Right ventricle myocardium superior (tissue), 1 donor: ENCODE data around the gene CENPP. TPM values are rescaled to one million over a fixed set of nuclear protein-coding genes. Genes with fewer than 3 reads are reported as not detected.

Source experiments
- ATAC-seq: fragments of 200-7000 bp; cut with Tn5 transposase; one replicate; pipeline ENCODE4 v1.9.1; 2020; ENCODE audit warnings: mild to moderate bottlenecking; ENCODE audit not compliant: poor library complexity
- DNase-seq: peaks from one replicate; pipeline ENCODE4 v3.0.0-alpha.2; 2020
- intact Hi-C: fragments of 100-400 bp; cut with DNase I; formaldehyde crosslinking; loops from one replicate; pipeline ENCODE4 v1.11.2; 2022
- total RNA-seq: library from RNA; stranded (reverse); fragmentation: NEBNext Ultra II Directional; extraction: Animal tissue kit (Norgen Biotek cat#: 25700); gene quantifications from one replicate; pipeline ENCODE4 v1.2.1, GENCODE V29; 2021
- donor health status: DM: no; HTN: yes; CAD: no; lungs with severe emphysema.

Gene CENPP
- total RNA-seq, 1 donor from 2014 or later: 3.0 TPM

DNA sequence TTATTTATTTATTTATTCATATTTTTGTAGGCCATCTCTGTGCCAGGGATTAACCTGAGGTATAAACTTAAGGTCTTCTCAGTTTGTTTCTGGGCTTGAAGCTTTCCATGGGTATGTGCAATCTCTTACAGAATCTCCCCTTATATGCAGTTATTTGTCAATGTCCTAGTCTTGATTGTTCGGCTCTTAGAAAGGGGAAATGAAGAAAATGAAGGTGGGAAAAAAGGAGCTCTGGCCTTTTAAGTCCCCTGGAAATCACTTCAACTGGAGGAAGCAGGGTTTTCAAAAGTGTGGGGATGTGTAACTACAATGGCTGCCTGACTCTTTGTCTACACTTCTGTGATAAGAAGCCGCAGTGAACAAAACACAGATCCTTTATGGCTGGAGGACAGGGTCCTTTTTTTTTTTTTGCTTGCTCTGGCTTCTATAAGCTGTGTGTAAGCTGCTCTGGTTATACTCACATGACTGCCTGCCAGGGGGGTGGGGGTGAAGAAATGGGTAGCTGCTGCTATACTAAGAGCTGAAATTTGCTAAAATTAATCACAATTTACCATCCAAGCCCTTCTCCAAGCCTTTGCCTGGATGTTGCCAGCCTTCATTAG is 33.7 kb downstream of the CENPP start:
- ATAC-seq (no peak), DNase-seq (no peak)
- intact Hi-C loops: no loop called here

DNA sequence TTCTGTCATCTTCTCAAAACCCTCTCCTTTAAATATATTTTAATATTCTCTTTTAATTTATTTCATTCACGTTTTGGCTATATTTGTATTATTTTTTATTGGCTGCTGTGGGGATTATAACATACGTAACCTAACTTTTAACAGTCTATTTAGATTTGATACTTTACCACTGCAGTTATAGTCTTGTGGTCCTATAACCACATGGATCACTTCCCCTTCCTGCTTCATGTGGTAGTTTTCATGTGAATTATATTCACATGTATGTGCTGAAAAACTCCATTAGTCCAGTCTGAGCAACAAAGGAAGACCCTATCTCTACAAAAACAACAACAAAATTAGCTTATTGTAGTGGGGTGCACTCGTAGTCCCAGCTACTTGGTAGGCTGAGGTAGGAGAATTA is 34.3 kb downstream of the CENPP start:
- DNase-seq (no peak), ATAC-seq (no peak)
- intact Hi-C loops: no loop called here

DNA sequence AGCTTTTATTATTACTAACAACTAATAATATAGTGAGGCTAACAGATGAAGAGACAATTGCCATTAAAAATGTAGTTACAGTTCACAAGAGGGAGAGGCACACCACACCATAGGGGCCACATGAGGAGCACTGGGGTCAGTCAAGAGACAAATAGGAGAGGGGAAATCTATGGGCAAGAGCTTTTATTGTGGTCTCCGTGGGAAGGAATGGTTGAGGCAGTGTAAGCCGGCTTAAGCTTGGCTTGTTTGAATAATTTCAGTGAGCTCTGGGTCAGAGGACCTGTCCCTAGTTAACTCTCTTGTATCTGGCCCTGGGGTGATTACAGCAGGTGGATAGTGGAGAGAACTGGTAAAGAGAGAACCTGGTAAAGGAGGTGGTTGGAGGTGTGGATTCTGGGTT is 43.3 kb downstream of the CENPP start:
- ATAC-seq (no peak), DNase-seq (no peak)
- intact Hi-C loops: no loop called here

DNA sequence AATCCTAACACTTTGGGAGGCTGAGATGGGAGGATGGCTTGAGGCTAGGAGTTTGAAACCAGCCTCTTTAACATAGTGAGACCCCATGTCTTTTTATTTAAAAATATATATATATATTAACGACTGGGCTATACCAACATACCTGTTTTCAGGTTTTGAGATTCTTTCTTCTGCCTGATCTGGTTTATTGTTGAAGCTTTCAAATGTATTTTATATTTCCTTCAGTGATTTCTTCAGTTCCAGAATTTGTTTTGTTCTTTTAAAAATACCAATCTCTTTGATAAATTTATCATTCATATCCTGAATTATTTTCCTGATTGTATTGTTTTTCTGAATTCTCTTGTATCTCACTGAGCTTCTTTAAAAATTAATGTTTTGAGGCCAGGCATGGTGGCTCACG is 47.4 kb downstream of the CENPP start:
- DNase-seq (no peak), ATAC-seq (no peak)
- intact Hi-C loops: no loop called here

DNA sequence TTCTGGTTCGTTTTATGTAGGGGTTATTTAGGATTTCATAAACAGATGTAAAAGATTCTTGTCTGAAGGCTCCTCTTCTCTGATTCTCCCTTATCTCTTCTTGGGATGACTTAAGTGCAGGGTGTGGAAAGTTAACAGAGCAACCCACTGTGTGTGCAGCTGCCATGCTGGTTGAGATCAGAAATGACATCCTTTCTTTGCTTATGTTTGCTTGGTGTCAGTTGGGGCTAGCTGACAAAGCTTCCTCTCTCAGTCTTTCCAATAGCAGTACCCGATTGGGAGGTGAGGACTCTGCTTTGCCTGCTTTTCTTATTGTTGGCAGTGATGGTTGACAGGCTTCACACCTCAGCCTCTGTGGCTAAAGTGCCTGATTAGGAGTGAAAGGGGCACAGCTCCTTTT is 52.1 kb downstream of the CENPP start:
- no peak for DNase-seq
- ATAC-seq: no peak
- intact Hi-C loops: no loop called here

DNA sequence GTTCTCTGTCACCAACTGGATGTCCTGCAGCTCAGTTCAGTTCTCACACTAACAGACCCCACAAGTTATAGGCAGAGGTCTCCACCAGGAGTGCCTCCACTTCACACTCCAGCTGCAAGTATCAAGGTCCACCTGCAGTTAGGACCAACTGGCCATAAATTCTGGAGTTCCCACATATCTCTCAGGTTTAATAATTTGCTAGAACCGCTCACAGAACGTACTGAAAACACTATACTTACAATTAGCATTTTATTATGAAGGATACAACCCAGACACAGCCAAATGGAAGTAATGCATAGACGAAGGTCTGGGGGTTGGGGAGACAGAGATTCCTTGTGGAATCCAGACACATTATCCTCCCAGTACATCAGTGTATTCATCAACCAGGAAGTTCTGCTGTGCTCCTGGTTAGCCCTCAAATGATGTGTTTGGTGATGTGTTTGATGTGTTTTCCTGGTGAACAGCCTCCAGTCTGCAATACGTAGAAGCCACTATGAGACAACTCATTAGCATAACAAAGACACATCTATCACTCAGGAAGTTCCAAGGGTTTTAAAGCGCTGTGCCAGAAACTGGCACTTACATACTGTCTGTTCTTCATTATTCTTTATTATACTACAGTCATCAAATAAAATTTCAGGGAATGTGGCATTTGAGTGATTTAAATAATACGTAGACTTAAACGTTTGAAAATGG is 53.3 kb downstream of the CENPP start:
- ATAC-seq (no peak), DNase-seq (no peak)
- intact Hi-C loops: no loop called here

DNA sequence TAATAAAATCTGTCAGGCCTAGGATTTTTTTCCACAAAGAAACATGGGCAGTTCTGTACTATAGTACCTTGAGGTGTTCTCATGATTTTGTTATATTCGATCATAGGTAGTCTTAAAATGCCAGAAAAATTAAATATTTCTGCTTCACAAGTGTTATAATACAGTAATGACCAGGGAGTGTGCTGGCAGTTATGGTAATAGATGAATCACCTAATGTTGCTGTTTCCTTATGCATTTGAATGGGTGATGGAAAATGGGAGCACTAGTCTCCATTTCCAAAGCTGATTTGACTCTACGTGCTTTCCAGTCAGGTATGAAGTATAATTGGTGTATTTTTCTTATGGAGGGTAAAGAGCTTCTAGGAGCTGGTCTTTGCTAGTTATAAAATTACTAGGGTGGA is 54.9 kb downstream of the CENPP start:
- intact Hi-C loops: no loop called here
- no peak for DNase-seq
- ATAC-seq: no peak

DNA sequence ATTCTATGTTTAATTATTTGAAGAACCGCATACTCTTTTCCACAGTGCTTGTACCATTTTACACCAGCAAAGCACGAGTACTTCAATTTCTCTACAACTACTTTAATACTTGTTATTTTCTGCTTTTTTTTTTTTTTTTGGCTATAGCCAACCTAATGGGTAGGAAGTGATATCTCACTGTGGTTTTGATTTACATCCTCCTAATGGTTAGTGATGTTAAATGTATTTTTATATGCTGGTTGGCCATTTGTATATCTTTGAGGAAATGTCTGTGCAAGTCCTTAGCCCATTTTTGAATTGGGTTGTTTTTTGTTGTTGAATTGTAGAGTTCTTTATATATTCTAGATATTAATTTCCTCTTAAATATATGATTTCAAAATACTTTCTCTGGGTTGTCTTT is 56.0 kb downstream of the CENPP start:
- ATAC-seq (no peak), DNase-seq (no peak)
- intact Hi-C loops: no loop called here

DNA sequence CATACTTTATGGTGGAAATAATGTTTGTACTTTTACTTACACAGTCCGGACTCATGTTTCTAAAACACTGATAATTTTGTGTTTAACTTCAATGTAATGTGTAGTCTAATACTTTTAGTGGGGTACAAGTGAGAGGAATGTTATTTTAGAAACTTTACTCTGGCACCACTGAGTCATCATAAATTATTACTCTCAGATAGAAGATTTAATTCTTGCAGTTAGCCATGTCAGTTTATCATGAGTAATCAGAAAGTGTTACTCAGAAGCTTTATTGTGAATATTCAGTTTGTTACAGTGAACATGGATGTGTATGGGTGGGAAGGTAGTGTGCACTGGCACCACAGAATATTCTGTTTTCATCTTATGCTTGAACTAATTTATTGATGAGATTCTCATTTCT is 58.6 kb downstream of the CENPP start:
- DNase-seq: no peak
- intact Hi-C loops: no loop called here

DNA sequence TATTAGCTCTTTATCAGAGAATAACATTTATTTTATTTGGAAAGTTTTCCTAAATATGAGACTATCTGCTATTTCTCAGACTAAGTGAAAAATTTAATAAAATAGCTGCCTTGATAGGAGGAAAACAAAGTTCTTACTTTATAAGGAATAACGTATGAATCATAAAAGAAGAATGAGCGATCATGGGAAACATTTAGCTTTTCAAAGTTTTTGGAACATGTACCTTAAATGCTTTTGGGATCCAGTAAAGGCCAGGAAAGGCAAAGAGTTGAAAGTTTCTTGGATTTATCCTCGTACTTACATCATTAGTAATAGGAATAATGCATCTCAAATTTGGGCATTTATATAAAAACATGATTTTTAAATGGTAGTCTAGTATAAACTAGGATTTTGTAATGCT is 59.2 kb downstream of the CENPP start:
- intact Hi-C loops: no loop called here
- ATAC-seq (peak; percentile 49), DNase-seq (no peak)

More for the DNA sequence above, 58.6 kb downstream of the CENPP start:
- no peak for ATAC-seq

DNA sequence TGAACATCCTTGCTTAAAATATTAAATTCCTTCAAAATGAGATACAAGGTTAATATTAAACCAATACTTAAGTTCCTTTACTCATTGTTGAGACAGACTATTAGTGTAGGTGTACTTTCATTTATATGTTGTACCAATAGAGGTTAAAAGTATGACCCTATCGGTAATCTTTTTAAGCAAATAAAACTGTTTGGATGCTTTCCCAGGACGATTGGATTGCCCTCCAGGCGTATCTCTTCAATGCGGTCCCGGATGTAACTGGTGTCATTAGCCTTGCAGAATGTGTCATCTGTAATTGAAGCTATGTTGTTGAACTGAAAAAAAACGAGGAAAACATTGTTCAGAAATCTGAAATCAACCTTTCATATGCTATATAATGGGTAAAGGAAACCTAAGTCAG is 59.7 kb downstream of the CENPP start:
- DNase-seq (no peak), ATAC-seq (no peak)
- intact Hi-C loops: no loop called here

DNA sequence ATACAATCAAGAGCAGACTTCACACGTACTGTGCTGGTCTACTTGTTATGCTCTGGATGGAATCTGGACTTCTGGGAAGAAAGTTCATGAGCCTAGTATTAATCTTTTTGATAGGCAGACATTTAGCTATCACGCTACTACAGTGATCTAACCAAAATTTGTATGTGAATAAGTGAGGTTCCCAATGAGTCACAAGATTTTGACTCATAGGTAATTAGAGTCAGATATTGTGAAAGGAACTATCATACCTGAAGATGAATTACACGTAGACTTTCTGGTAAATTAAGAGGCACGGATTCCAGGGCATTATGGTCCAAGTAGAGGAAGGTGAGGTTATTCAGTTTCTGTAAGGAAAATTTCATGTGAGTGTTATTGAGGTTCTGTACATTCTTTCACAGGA is 60.2 kb downstream of the CENPP start:
- DNase-seq (no peak), ATAC-seq (no peak)
- intact Hi-C loops: no loop called here

DNA sequence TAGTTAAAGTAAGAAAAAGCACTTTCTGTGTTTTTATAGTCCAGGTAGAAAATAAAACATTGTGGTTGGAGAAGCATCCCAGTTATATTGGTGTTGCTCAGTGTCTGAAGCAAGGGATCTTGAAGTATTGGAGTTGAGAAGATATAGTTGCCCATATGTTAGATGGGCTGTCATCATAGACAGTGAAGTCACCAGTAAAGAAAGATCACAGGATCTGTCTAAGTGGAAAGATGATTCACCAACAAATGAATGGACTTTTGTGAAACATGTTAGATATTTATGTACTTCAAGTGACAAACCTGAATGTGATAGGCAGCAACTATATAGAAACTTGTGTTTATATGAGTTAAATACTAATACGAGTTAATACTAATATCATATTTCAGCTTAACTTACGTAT is 66.9 kb downstream of the CENPP start:
- no peak for ATAC-seq
- intact Hi-C loops: no loop called here
- DNase-seq: no peak

DNA sequence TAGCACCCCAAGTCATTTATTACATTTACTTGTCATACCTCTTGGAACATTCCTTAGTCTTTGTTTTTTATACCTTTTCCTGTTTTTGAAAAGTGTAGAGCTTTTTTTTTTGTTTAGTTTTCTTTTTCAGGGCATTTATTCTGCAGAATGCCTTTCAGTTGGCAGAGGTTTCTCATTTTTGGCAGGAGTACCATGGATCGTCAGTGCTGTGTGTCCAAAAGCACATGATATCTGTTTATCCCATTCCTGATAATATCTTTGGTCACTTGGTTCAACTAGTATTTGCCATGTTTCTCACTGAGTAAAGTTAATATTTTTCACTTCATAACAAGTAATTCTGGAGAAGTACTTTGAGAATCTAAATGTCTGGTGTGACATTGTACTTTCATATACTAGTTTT is 67.9 kb downstream of the CENPP start:
- DNase-seq: no peak
- ATAC-seq: no peak
- intact Hi-C loops: no loop called here

DNA sequence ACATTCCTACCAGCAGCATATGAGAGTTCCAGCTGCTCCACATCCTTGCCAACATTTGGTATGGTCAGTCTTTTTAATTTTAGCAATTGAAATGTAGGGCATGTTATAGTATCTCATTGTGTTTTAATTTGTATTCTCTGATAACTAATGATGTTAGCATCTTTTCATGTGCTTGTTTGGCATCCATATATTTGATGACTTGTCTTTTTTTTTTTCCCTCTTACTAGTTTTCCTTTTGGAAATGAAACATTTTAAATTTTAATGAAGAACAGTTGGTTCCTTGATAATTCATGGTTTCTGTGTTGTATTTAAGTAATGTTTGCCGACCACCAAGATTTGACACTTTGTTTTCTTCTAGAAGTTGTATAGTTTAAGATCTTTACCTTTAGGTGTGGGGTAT is 69.9 kb downstream of the CENPP start:
- intact Hi-C loops: no loop called here

DNA sequence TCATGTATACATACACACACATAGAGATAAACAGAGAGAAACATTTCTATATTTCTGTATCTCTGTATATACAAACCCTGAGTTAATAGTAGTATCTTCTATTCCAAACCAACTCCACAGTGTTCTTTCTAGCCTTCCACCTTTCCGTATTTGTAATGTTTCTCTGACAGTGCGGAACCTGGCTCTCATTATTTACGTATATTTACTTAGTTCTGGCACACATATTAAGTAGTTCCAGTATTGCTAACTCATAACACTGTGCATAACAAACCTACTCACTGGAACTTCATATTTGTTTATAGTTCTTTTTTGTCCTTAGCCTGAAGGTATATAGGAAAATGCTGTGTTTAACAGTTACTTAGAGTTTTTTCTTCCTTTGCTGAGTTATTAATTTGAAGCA is 72.1 kb downstream of the CENPP start:
- intact Hi-C loops: no loop called here
- DNase-seq (no peak), ATAC-seq (no peak)

More for the DNA sequence above, 69.9 kb downstream of the CENPP start:
- ATAC-seq (no peak), DNase-seq (no peak)

DNA sequence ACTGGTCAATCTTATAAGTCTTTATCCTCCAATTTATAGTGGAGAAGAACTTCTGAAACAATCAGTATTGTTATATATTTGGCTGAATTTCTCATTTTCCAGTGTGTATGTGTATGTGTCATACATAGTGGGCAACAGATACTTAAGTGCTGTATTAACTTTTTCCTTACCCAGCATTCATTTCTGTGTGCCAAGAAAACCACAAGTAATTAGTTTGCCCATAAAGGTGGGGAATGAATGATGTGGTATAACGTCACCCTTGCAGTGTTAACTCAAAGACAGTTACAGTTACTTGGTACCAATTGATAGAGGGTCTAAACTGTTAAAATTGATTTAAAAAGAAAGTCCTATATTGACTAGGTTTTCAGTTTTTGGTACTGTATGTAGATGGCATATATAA is 76.6 kb downstream of the CENPP start:
- intact Hi-C loops: loop anchor here (10.0 kb wide), 1 partner anchor 58 kb away; no protein-coding TSS in a partner anchor
- ATAC-seq (no peak), DNase-seq (no peak)

DNA sequence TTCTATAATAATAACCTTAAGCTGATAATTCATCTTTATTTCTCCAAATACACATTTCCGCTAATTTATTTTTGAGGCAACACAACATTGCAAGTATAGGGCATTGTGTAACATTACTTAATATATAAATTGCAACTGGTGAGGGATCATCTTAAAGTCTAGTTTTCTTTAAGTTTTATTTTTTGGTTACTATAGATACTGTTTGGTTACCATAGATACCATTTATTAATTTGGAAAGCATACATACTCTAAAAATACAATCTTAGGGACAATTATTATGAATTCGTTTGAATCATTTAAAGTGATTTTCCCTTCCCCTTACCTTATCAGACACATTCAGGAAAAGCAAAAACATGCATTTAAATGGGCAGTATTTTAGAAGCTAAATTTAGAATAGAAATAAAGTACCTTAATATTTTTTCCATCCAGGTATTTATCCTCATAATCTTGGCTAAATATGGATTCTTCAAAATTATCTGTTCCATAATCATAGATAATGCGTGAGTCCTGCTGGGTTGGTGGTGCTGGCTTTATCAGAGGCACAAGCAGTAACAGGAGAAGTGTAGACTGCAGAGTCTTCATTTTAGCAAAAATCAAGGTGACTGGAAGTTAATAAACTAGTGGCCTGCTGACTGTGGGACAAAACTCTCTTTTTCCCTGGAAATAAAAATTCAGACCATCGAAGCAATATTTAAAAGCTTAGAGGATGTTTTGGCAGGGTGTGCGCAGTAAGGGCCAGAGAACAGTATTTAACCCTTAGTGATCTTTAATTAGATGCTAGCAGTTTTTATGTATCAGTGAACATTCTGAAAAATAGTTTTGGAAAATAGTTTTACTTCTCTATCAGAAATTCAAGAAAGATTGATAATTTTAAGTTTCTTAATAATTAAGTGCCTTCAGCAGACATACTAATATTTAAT is 77.3 kb downstream of the CENPP start:
- DNase-seq: no peak
- peak; percentile 19 for ATAC-seq
- intact Hi-C loops: loop anchor here (10.0 kb wide), 1 partner anchor 58 kb away; no protein-coding TSS in a partner anchor

DNA sequence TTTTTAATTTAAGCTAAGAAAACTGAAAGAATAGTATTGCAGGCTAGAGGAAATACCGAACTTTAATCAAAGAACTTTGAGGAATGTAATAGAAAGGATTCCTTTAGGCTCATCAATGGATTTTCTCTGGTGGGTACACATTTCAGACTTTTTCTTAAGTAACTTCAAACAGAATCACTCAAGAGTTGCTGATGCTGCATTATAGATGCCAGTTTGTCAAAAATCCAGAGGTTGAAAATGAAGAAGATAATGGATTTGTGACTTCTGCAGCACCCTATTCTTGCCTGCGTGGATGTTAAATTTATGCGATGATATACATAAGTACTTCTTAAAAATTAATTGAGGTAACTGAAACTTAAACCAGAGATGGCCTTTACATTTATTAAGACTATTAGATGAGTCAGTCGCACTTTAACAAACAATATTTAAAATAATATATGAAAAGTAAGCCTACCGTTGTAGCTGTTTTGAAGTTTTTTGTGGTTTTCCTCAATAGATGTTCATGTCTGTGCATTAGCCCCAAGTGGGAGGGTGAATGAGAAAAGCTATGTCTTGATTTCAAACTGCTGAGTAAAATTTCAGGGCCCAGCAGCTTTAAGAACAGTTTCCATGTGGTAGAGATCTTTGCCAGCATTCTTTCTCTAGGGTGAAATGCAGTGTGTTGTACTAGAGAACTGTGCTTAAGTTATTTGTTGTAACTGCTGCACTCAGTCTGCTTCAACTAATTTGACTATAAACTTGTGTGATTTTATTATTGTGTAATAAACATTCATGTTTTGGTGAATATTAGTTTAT is 78.5 kb downstream of the CENPP start, which contains the start of gene OGN:
Gene OGN (minus strand): TSS at position 537 of the 795 bp plus-strand sequence. CDS start 1,171 bp downstream, outside the sequence.
- no peak for DNase-seq
- intact Hi-C loops: loop anchor here (10.0 kb wide), 1 partner anchor 59 kb away; no protein-coding TSS in a partner anchor
- peak; percentile 63 for ATAC-seq
